ENCODE data around the gene CNOT8. TPM values are rescaled to one million over a fixed set of nuclear protein-coding genes. Genes with fewer than 3 reads are reported as not detected.

The CNOT8 gene
- total RNA-seq, 1 experiment from 2014 or later = 45.6 TPM

DNA sequence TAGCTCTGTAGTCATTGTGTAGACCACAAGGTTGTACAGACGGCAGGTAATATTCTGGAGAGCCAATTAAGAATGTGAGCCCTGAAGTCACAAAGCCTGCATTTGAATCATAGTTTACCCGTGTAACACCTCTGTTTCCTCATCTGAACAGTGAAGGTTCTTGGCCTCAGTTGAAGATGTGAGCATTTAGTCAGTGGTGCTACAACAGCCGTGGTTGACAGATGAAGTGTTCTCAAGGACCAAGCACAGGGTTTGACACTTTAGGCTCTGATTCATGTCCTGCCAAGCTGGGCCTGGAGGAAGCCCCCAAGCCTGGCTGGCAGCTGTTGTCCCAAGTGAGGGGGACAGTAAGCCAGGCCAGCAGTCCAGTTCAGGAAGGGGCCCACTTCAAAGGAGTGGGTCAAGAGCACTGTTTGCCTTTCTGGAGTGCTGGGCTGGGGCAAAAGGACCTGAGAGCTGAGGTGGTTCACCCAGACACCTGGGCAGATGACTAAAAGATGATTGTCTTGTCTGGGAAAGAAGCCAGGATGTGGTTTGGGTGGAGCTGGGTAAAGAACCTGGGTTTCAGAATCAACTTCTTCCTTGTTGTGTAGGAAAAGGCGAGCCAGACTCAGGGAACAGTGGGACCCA is 28.7 kb upstream of the CNOT8 start:
- Histone ChIP-seq H3K27ac (ENCODE audit: insufficient read length, low read depth, low read length) (no peak overlapping the region), H3K4me1 (ENCODE audit: insufficient read depth, low read length) (no peaks in the 10 kb centered on the region), H3K79me2 (ENCODE audit: insufficient read depth, low read length) (no peaks in the 10 kb centered on the region), H4K5ac (ENCODE audit: insufficient read length, low read depth, low read length) (no peak overlapping the region), H2BK120ac (ENCODE audit: low read depth, low read length, poor library complexity, severe bottlenecking) (no peak overlapping the region), H4K8ac (replicated peaks; ENCODE audit: insufficient read length, low read depth, low read length) (no peak overlapping the region), H2BK12ac (ENCODE audit: insufficient read length, low read depth, low read length) (no peak overlapping the region), H2BK5ac (ENCODE audit: insufficient read length, low read length) (no peak overlapping the region), H2BK15ac (ENCODE audit: low read depth, low read length) (no peak overlapping the region), H3K9me3 (ENCODE audit: control insufficient read depth, low read depth, low read length) (no peaks in the 10 kb centered on the region), H3K56ac (ENCODE audit: insufficient read length, low read depth, low read length) (no peak overlapping the region), H3K23ac (ENCODE audit: insufficient read length, low read depth, low read length) (no peak overlapping the region), H3K9ac (ENCODE audit: extremely low read depth, insufficient read length, low read length) (no peak overlapping the region), H3K4ac (ENCODE audit: low read depth, low read length) (no peak overlapping the region), H3K27me3 (ENCODE audit: insufficient read depth, low read length) (no peaks in the 10 kb centered on the region), H2AFZ (ENCODE audit: low read length) (no peak overlapping the region), H3K14ac (ENCODE audit: insufficient read depth, low read length) (no peak overlapping the region), H3K18ac (ENCODE audit: insufficient read length, low read depth, low read length) (no peak overlapping the region), H4K20me1 (ENCODE audit: control insufficient read depth, insufficient read depth, insufficient read length) (no peaks in the 10 kb centered on the region), H3K23me2 (ENCODE audit: insufficient read length, low read depth, low read length, poor library complexity, severe bottlenecking) (no peaks in the 10 kb centered on the region), H3K79me1 (ENCODE audit: insufficient read depth, low read depth, low read length, poor library complexity, severe bottlenecking) (no peaks in the 10 kb centered on the region), H2BK20ac (ENCODE audit: low read depth, low read length, poor library complexity, severe bottlenecking) (no peak overlapping the region), H3T11ph (ENCODE audit: low read length) (no peak overlapping the region), H4K91ac (ENCODE audit: insufficient read length, low read depth, low read length) (no peak overlapping the region), H2AK5ac (ENCODE audit: insufficient read length, low read length) (no peak overlapping the region), H3K4me2 (ENCODE audit: insufficient read depth, insufficient read length, low read length) (no peak overlapping the region)
- Mint-ChIP-seq H3K27ac (no peak overlapping the region), H3K36me3 (ENCODE audit: insufficient read depth in 1 of 3, low read depth in 3 of 3) (peaks cover 2 to 40% (median 26%) of the 10 kb centered on the region in 3 experiments; a peak in 5 of 7 replicates), H3K4me3 (no peak overlapping the region), H3K4me1 (peaks cover 3% of the 10 kb centered on the region in 2 experiments; a peak in 3 of 4 replicates), H3K27me3 (ENCODE audit: low read depth) (no peaks in the 10 kb centered on the region), H3K9me3 (no peaks in the 10 kb centered on the region; a peak in 1 of 5 replicates)
- no peak for DNase-seq
- WGBS (ENCODE audit: extremely low coverage, insufficient read length, low lambda C conversion rate) = no CpG with 5 or more reads among the region's 4 CpGs
- no peak for TF ChIP-seq CTCF (conservative IDR thresholded peaks at IDR 0.05)
